HFF-Myc (cell line): ENCODE results near the gene TNNI3K.

Experiments used
- DNase-seq: peaks from one replicate; pipeline ENCODE4 v3.0.0-alpha.2; 2011; ENCODE audit warnings: low read depth; ENCODE audit errors: extremely low read depth
- H3K4me3 ChIP-seq: replicated peaks from 2 replicates; pipeline ENCODE4 v1.5.1; 2011; ENCODE audit warnings: low read depth, mild to moderate bottlenecking, control low read depth, low read length
- CTCF ChIP-seq: IDR thresholded peaks from 2 replicates; pipeline ENCODE4 v1.5.1; 2012; ENCODE audit warnings: mild to moderate bottlenecking, low read depth, low read length, control low read depth; ENCODE audit errors: missing control alignments

The TNNI3K gene

GRCh38 chr1:74522148-74522547 lies 287.0 kb downstream of the TNNI3K start:
- no peak overlapping the region for H3K4me3 ChIP-seq
- no peak for TF ChIP-seq CTCF
- DNase-seq = no peak

GRCh38 chr1:74523873-74524480 lies 288.8 kb downstream of the TNNI3K start:
- no peak for TF ChIP-seq CTCF
- no peak overlapping the region for H3K4me3 ChIP-seq
- DNase-seq = no peak

- TF ChIP-seq CTCF = no peak
- no peak overlapping the region for H3K4me3 ChIP-seq
- no peak for DNase-seq
Measured at GRCh38 chr1:74526708-74527107, 291.5 kb downstream of the TNNI3K start.

GRCh38 chr1:74528123-74528522 lies 292.9 kb downstream of the TNNI3K start:
- H3K4me3 ChIP-seq = no peak overlapping the region
- no peak for TF ChIP-seq CTCF
- no peak for DNase-seq

GRCh38 chr1:74530892-74531291 lies 295.7 kb downstream of the TNNI3K start:
- no peak for TF ChIP-seq CTCF
- no peak overlapping the region for H3K4me3 ChIP-seq
- no peak for DNase-seq

GRCh38 chr1:74531796-74532195 lies 296.6 kb downstream of the TNNI3K start:
- no peak for DNase-seq

More at GRCh38 chr1:74531796-74532195, 296.6 kb downstream of the TNNI3K start:
- no peak for TF ChIP-seq CTCF
- no peak overlapping the region for H3K4me3 ChIP-seq
